ENCODE data around the gene DPYSL4.

DNA sequence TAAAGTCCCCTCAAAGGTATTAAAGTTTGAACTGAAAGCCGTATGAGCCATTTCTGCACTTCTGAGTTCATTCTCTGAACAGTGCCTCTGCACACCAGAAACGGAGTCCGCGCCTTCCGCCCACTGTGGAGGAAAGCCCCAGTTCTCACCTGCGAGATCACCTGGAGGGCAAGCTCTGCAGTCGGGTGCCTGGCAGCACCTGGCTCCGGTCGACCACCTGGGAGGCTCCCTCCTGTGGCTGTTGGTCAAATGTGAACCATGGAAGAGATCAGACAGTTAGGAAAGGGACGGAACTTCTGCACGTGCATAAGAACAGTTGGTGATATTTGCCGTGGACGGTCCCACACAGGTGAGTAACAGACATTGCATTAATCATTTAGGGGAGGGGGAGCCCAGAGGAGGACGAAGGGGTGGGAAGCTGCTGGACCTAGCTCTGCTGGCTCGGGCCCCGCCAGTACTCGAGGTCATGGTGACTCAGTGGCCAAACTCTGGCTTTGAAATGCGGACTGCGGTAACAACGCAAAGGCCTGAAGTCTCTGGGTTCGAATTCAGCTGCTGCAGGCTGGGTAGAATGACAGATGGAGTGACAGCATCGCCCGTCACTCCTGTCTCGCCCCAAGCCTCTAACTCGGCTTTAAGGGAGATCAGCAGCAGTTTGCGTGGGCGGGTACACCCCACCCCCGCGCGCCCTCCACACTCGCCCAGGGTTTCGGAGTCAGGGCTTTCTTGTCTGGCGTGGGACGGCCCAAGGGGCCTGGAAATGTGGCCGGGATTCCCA lies 1.7 kb upstream of the DPYSL4 start:
- TF ChIP-seq PAX5 (IDR thresholded peaks at IDR 0.05; ENCODE audit: insufficient read depth, low read length, severe bottlenecking) (no peak), POLR2A (IDR thresholded peaks at IDR 0.05; ENCODE audit: low read depth, low read length) (no peak), POLR2AphosphoS5 (IDR thresholded peaks at IDR 0.05; ENCODE audit: low read depth, low read length) (no peak), TAF1 (IDR thresholded peaks at IDR 0.05; ENCODE audit: low read depth, low read length) (no peak), SPI1 (IDR thresholded peaks at IDR 0.05; ENCODE audit: low read depth, low read length) (no peak), POU2F2 (IDR thresholded peaks at IDR 0.05; ENCODE audit: low read depth, low read length) (no peak)

Measured in GM12891 (cell line).